HepG2 (cell line): ENCODE results near the gene CST2.

ENCODE experiments used
- BRCA1 ChIP-seq: sonication (generic); formaldehyde crosslinking; IDR thresholded peaks from 2 replicates; pipeline ENCODE4 v1.4.0; 2020; ENCODE audit warnings: missing genetic modification reagents
- CTCF ChIP-seq: sonication (generic); formaldehyde crosslinking; IDR thresholded peaks from 2 replicates; pipeline ENCODE4 v1.5.0; 2020; ENCODE audit warnings: mild to moderate bottlenecking, missing genetic modification reagents, moderate library complexity
- NR1H2 ChIP-seq: sonication (generic); formaldehyde crosslinking; IDR thresholded peaks from 2 replicates; pipeline ENCODE4 v1.8.1; 2022; ENCODE audit warnings: low read depth, missing genetic modification reagents, borderline replicate concordance
- POLR2A ChIP-seq, 2 experiments: IDR thresholded peaks; 2 replicates each; pipeline ENCODE4 v1.6.1; 2011; ENCODE audit warnings: low read depth in 2 of 2, low read length in 2 of 2, mild to moderate bottlenecking in 1 of 2, moderate library complexity in 1 of 2; ENCODE audit not compliant: insufficient read depth in 1 of 2
- RAD51 ChIP-seq: fragments of 450-650 bp; IDR thresholded peaks from 2 replicates; pipeline ENCODE4 v1.6.1; 2016; ENCODE audit warnings: borderline replicate concordance
- SMC3 ChIP-seq: IDR thresholded peaks from 2 replicates; pipeline ENCODE4 v1.6.1; 2011; ENCODE audit warnings: low read length, improper control_type of control experiment
- SNAPC5 ChIP-seq: sonication (generic); formaldehyde crosslinking; IDR thresholded peaks from 2 replicates; pipeline ENCODE4 v1.8.1; 2023; ENCODE audit warnings: mild to moderate bottlenecking, missing genetic modification reagents, borderline replicate concordance
- TCF7 ChIP-seq: sonication (generic); IDR thresholded peaks from 2 replicates; pipeline ENCODE4 v1.6.1; 2016; ENCODE audit warnings: antibody characterized with exemption, low read depth
- TFDP1 ChIP-seq: IDR thresholded peaks from 2 replicates; pipeline ENCODE4 v1.6.1; 2016; ENCODE audit warnings: missing compliant biosample characterization, missing genetic modification reagents, borderline replicate concordance
- ZKSCAN5 ChIP-seq: sonication (generic); formaldehyde crosslinking; IDR thresholded peaks from 2 replicates; pipeline ENCODE4 v1.5.1; 2020; ENCODE audit warnings: mild to moderate bottlenecking, missing genetic modification reagents
- ZNF350 ChIP-seq: sonication (generic); formaldehyde crosslinking; IDR thresholded peaks from 2 replicates; pipeline ENCODE4 v1.4.0; 2020; ENCODE audit warnings: mild to moderate bottlenecking, low read depth, missing genetic modification reagents, borderline replicate concordance
- ZNF746 ChIP-seq: sonication (generic); formaldehyde crosslinking; IDR thresholded peaks from 2 replicates; pipeline ENCODE4 v1.8.0; 2022; ENCODE audit warnings: mild to moderate bottlenecking, missing genetic modification reagents

- TF ChIP-seq RAD51 = no peak
- TF ChIP-seq SMC3 = no peak
- no peak for TF ChIP-seq TFDP1
- TF ChIP-seq CTCF = no peak
- TF ChIP-seq ZKSCAN5 (CRISPR knock-in tag) = no peak
- no peak for TF ChIP-seq POLR2A (IDR thresholded peaks at IDR 0.05; ENCODE audit: insufficient read depth in 1 of 2, low read depth in 2 of 2, low read length in 2 of 2)
- no peak for TF ChIP-seq ZNF746 (CRISPR knock-in tag)
- no peak for TF ChIP-seq ZNF350
- TF ChIP-seq TCF7 = no peak
- TF ChIP-seq BRCA1 (CRISPR knock-in tag) = no peak
- no peak for TF ChIP-seq SNAPC5 (CRISPR knock-in tag)
- TF ChIP-seq NR1H2 = no peak
Observed at GRCh38 chr20:23874747-23875146, 48.2 kb upstream of the CST2 start.
